ENCODE data around the gene CMSS1.
A peak's percentile ranks its signal among the peaks of the same experiment; 100 is the strongest.

The CMSS1 gene

GRCh38 chr3:100059472-100059871, 241.8 kb downstream of the CMSS1 start:
- Histone ChIP-seq H3K4me3 (ENCODE audit: low read depth in 1 of 2, low read length in 2 of 2) (no peak overlapping the region), H3K27me3 (ENCODE audit: low read depth, low read length) (no peaks in the 10 kb centered on the region), H3K36me3 (ENCODE audit: control insufficient read depth in 1 of 2, insufficient read depth in 2 of 2, low read length in 2 of 2) (no peaks in the 10 kb centered on the region), H3K27ac (ENCODE audit: low read length) (no peak overlapping the region), H3K9me3 (ENCODE audit: control insufficient read depth in 1 of 2, low read length in 2 of 2) (no peaks in the 10 kb centered on the region), H3K4me1 (ENCODE audit: control insufficient read depth in 1 of 2, insufficient read depth in 2 of 2, low read length in 2 of 2) (peaks cover 0 to 3% of the 10 kb centered on the region in 2 donors)

GRCh38 chr3:100060685-100061484, 243.2 kb downstream of the CMSS1 start:
- Histone ChIP-seq H3K27ac (ENCODE audit: low read length) (no peak overlapping the region), H3K9me3 (ENCODE audit: control insufficient read depth in 1 of 2, low read length in 2 of 2) (no peaks in the 10 kb centered on the region), H3K36me3 (ENCODE audit: control insufficient read depth in 1 of 2, insufficient read depth in 2 of 2, low read length in 2 of 2) (no peaks in the 10 kb centered on the region), H3K27me3 (ENCODE audit: low read depth, low read length) (no peaks in the 10 kb centered on the region), H3K4me3 (ENCODE audit: low read depth in 1 of 2, low read length in 2 of 2) (no peak overlapping the region), H3K4me1 (ENCODE audit: control insufficient read depth in 1 of 2, insufficient read depth in 2 of 2, low read length in 2 of 2) (peaks cover 0 to 3% of the 10 kb centered on the region in 2 donors)

DNA sequence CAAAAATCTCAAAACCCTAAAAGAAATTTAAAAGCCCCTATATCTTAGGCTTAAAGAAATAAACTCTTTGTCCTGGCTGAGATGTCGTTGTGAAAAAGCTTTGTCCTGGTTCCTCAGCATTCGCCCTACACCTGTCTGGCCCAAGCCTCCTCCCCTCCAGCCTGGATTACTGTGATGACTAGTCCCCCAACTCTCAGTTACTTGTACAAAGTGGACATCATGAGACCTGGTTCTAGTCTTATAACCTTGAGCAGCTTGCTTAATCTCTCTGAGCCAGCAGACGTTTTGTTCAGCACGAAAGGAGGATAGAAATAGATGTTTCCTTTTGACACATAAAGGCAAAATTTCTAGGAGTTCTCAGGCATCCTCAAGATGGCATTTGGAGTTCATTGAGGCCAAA, 245.0 kb downstream of the CMSS1 start:
- Histone ChIP-seq H3K4me3 (ENCODE audit: low read depth in 1 of 2, low read length in 2 of 2) (no peak overlapping the region), H3K4me1 (ENCODE audit: control insufficient read depth in 1 of 2, insufficient read depth in 2 of 2, low read length in 2 of 2) (peaks cover 0 to 3% of the 10 kb centered on the region in 2 donors), H3K9me3 (ENCODE audit: control insufficient read depth in 1 of 2, low read length in 2 of 2) (no peaks in the 10 kb centered on the region), H3K27ac (ENCODE audit: low read length) (no peak overlapping the region), H3K27me3 (ENCODE audit: low read depth, low read length) (no peaks in the 10 kb centered on the region), H3K36me3 (ENCODE audit: control insufficient read depth in 1 of 2, insufficient read depth in 2 of 2, low read length in 2 of 2) (no peaks in the 10 kb centered on the region)

DNA sequence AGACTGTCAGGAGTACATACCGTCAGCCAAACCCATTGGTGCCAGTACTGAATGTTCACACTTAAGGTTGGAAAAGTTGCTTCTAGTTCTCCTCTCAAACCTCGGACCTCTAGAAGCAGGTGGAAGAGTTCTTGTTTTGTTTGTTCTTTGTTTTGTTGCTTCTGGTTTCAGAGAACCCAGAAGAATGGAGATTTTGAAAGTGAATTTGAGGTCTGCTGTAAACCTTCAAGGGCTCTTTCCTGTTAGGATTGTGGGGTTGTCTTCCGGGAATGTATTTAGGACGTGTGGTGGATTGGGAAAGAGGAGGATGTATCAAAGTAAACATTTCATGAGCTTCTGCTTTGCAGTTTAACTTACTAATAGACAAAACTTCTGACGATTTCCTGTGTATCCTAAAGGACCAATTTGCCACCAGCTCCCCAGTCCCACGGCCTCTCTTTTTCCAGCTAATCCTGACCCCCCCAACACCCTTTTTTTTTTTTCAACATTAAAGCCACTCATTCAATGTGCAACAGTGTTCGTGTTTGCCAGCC, 246.3 kb downstream of the CMSS1 start:
- Histone ChIP-seq H3K36me3 (ENCODE audit: control insufficient read depth in 1 of 2, insufficient read depth in 2 of 2, low read length in 2 of 2) (no peaks in the 10 kb centered on the region), H3K4me3 (ENCODE audit: low read depth in 1 of 2, low read length in 2 of 2) (no peak overlapping the region), H3K9me3 (ENCODE audit: control insufficient read depth in 1 of 2, low read length in 2 of 2) (no peaks in the 10 kb centered on the region), H3K27ac (ENCODE audit: low read length) (peak overlapping the region; percentile 60), H3K4me1 (ENCODE audit: control insufficient read depth in 1 of 2, insufficient read depth in 2 of 2, low read length in 2 of 2) (peaks cover 2 to 5% of the 10 kb centered on the region in 2 donors), H3K27me3 (ENCODE audit: low read depth, low read length) (no peaks in the 10 kb centered on the region)

GRCh38 chr3:100067589-100067988, 249.9 kb downstream of the CMSS1 start:
- H3K27ac ChIP-seq (ENCODE audit: low read length), result no peak overlapping the region
- H3K36me3 ChIP-seq (ENCODE audit: control insufficient read depth in 1 of 2, insufficient read depth in 2 of 2, low read length in 2 of 2), result no peaks in the 10 kb centered on the region
- H3K9me3 ChIP-seq (ENCODE audit: control insufficient read depth in 1 of 2, low read length in 2 of 2), result no peaks in the 10 kb centered on the region
- no peak overlapping the region for H3K4me3 ChIP-seq (ENCODE audit: low read depth in 1 of 2, low read length in 2 of 2)
- peaks cover 9 to 12% of the 10 kb centered on the region in 2 donors for H3K4me1 ChIP-seq (ENCODE audit: control insufficient read depth in 1 of 2, insufficient read depth in 2 of 2, low read length in 2 of 2)
- H3K27me3 ChIP-seq (ENCODE audit: low read depth, low read length), result no peaks in the 10 kb centered on the region

DNA sequence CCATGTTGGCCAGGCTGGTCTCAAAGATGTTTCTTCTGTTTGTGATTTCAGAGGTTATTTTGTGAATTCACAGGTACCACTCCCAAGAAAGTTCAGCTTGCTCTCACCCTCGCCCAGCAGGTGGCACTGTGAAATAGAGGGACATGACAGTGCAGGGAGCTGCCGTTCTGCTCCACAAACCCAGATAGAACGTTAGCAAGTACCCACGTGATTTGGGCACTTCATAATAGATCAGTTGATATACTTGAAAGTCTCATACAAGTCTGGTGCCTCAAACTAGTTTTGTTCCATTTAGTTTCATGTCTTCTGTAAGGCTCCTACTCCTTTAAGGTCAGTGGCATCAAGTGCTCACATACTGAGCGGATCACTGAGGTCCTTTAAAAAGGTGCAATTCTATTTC, 251.2 kb downstream of the CMSS1 start:
- H3K27me3 ChIP-seq (ENCODE audit: low read depth, low read length), result no peaks in the 10 kb centered on the region
- H3K4me1 ChIP-seq (ENCODE audit: control insufficient read depth in 1 of 2, insufficient read depth in 2 of 2, low read length in 2 of 2), result peaks cover 10 to 13% of the 10 kb centered on the region in 2 donors
- H3K36me3 ChIP-seq (ENCODE audit: control insufficient read depth in 1 of 2, insufficient read depth in 2 of 2, low read length in 2 of 2), result no peaks in the 10 kb centered on the region
- H3K4me3 ChIP-seq (ENCODE audit: low read depth in 1 of 2, low read length in 2 of 2), result no peak overlapping the region
- no peak overlapping the region for H3K27ac ChIP-seq (ENCODE audit: low read length)
- H3K9me3 ChIP-seq (ENCODE audit: control insufficient read depth in 1 of 2, low read length in 2 of 2), result no peaks in the 10 kb centered on the region

DNA sequence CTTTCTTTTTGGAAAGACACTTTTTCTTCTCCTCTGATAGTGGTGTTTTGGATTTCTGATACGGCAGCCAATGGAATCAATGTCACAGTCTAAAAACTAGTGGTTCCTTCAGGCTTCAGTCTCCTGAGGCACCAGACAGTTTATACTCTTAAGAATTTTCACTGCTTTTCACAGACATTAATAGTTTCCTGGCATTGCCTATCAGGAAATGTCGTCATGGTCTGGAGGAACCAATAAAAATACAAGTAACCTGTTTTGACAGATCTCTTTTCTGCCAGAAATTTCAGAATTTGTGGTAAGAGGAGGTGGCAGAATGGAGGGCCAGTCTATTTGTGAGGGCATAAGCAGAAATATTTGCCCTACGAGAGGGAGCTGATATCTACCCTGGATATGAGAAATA, 251.8 kb downstream of the CMSS1 start:
- Histone ChIP-seq H3K27ac (ENCODE audit: low read length) (no peak overlapping the region), H3K36me3 (ENCODE audit: control insufficient read depth in 1 of 2, insufficient read depth in 2 of 2, low read length in 2 of 2) (no peaks in the 10 kb centered on the region), H3K4me1 (ENCODE audit: control insufficient read depth in 1 of 2, insufficient read depth in 2 of 2, low read length in 2 of 2) (peaks cover 16 to 18% of the 10 kb centered on the region in 2 donors), H3K27me3 (ENCODE audit: low read depth, low read length) (no peaks in the 10 kb centered on the region), H3K4me3 (ENCODE audit: low read depth in 1 of 2, low read length in 2 of 2) (no peak overlapping the region), H3K9me3 (ENCODE audit: control insufficient read depth in 1 of 2, low read length in 2 of 2) (no peaks in the 10 kb centered on the region)

DNA sequence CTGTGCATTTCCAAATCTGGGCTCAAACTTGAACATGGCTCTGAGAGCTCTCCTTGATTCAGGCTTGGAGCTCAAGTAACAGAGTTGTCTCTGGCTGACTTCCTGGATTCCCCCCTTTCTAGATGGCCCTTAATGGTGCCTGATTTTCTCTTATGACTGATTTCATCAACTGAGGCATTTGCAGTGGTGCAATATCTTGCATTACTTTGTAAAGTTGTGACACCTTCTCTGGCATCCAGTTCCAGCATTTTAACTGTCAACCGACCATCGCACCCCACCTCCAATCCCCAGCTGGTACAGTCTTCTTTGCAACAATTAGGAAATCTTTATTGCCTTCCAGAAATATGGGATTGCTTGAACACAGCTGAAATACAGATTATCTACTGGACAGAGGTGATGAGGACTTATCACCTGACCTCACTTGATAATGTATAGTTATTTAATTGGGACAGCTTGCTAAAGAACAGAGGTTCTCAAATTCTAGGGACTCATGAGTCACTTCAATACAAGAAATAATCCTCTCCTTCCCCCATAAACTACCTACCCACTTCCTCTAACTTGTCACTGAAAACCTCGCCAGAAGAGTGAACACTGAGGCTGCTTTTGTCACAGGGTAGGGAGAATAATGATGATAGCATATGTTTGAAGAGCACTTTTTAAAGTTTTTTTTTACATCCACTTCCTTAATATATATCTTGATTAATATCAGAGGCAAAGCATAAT, 254.8 kb downstream of the CMSS1 start:
- Histone ChIP-seq H3K27ac (ENCODE audit: low read length) (no peak overlapping the region), H3K4me3 (ENCODE audit: low read depth in 1 of 2, low read length in 2 of 2) (no peak overlapping the region), H3K4me1 (ENCODE audit: control insufficient read depth in 1 of 2, insufficient read depth in 2 of 2, low read length in 2 of 2) (peaks cover 33 to 35% of the 10 kb centered on the region in 2 donors), H3K36me3 (ENCODE audit: control insufficient read depth in 1 of 2, insufficient read depth in 2 of 2, low read length in 2 of 2) (no peaks in the 10 kb centered on the region), H3K27me3 (ENCODE audit: low read depth, low read length) (no peaks in the 10 kb centered on the region), H3K9me3 (ENCODE audit: control insufficient read depth in 1 of 2, low read length in 2 of 2) (no peaks in the 10 kb centered on the region)

DNA sequence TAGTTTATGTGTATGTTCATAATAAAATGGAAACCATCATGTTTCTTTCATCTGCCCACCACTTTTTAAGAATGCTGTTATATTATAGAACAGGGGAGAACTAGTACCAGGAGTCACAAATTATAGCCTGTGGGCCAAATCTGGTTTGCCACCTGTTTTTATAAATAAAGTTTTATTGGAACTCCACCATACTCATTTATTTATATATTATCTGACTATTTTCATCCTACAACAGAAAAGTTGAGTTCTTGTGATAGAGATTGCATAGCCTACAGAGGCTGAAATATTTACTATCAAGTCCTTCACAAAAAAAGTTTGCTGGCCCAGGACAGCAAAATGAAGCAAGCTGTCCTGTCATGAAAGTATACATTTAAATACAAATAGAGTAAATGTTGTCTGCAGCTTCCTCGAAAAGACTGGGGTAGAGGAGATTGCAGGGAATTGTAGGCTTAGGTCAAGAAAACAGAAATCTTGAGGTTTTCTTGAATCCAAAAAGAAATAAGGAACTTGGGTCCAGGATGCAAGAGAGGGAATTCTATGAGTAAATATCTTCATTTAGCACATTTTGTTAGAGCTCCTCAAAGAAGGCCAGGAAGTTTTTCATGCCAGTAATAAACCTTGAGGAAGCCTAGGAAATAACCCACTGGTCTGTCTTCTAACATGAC, 255.5 kb downstream of the CMSS1 start:
- no peaks in the 10 kb centered on the region for H3K36me3 ChIP-seq (ENCODE audit: control insufficient read depth in 1 of 2, insufficient read depth in 2 of 2, low read length in 2 of 2)
- peak overlapping the region; percentile 8 to 17 for H3K4me3 ChIP-seq (ENCODE audit: low read depth in 1 of 2, low read length in 2 of 2)
- H3K4me1 ChIP-seq (ENCODE audit: control insufficient read depth in 1 of 2, insufficient read depth in 2 of 2, low read length in 2 of 2), result peaks cover 34 to 36% of the 10 kb centered on the region in 2 donors
- peak overlapping the region; percentile 79 for H3K27ac ChIP-seq (ENCODE audit: low read length)
- H3K27me3 ChIP-seq (ENCODE audit: low read depth, low read length), result no peaks in the 10 kb centered on the region
- no peaks in the 10 kb centered on the region for H3K9me3 ChIP-seq (ENCODE audit: control insufficient read depth in 1 of 2, low read length in 2 of 2)

DNA sequence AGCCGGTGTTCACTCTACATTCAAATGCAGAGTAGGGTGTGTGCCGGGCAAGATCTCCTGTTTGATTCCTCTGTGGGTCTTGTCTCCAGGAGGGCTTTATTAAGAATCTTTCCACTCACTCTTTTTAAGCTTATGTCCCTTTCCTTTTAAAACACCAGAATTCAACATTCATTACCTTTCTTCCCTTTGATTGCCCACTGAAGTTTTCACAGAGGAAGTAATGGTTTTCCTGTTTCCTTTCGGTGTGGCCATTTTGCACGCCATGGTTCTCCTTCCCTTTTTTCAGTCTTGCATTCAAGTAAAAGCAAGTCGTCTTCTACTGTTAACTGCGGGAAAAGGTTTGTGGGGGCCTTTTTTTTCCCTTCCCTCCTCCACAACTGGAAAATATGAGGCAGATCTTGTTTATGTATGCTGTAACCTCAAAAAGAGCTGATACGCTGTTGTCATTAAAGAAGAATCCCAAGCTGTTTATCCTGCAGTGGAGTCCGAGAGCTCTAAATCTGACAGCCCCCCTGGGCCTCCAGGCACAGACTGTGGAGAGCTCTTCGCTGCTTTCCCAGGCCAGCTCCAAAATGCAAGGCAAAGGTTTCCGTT, 256.1 kb downstream of the CMSS1 start:
- H3K36me3 ChIP-seq (ENCODE audit: control insufficient read depth in 1 of 2, insufficient read depth in 2 of 2, low read length in 2 of 2), result no peaks in the 10 kb centered on the region
- H3K4me3 ChIP-seq (ENCODE audit: low read depth in 1 of 2, low read length in 2 of 2), result peak overlapping the region; percentile 8 to 17
- H3K4me1 ChIP-seq (ENCODE audit: control insufficient read depth in 1 of 2, insufficient read depth in 2 of 2, low read length in 2 of 2), result peaks cover 34 to 35% of the 10 kb centered on the region in 2 donors
- H3K27ac ChIP-seq (ENCODE audit: low read length), result peak overlapping the region; percentile 79
- no peaks in the 10 kb centered on the region for H3K9me3 ChIP-seq (ENCODE audit: control insufficient read depth in 1 of 2, low read length in 2 of 2)
- H3K27me3 ChIP-seq (ENCODE audit: low read depth, low read length), result no peaks in the 10 kb centered on the region

DNA sequence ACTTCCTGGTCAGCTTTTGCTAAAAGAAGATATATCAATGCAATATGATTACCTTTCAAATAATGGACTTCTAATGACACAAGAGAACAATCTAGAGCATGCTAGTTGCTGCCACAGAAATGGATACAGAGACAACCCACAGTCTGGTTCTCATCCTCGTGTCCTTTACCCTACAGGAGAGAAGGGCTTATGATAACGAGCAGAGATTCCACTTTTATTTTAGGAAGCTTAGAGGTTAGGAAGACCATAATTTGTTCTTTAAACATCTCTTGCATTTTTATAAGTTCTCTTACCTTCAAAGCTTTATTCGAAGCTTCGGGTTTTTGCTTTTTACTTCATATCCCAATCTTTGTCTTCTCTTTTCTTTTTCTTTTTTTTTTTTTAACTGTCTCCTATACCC, 257.5 kb downstream of the CMSS1 start:
- Histone ChIP-seq H3K27me3 (ENCODE audit: low read depth, low read length) (no peaks in the 10 kb centered on the region), H3K27ac (ENCODE audit: low read length) (no peak overlapping the region), H3K4me1 (ENCODE audit: control insufficient read depth in 1 of 2, insufficient read depth in 2 of 2, low read length in 2 of 2) (peaks cover 30% of the 10 kb centered on the region in 2 donors), H3K9me3 (ENCODE audit: control insufficient read depth in 1 of 2, low read length in 2 of 2) (no peaks in the 10 kb centered on the region), H3K4me3 (ENCODE audit: low read depth in 1 of 2, low read length in 2 of 2) (no peak overlapping the region), H3K36me3 (ENCODE audit: control insufficient read depth in 1 of 2, insufficient read depth in 2 of 2, low read length in 2 of 2) (no peaks in the 10 kb centered on the region)
